Brain microvascular endothelial cell (primary cell): ENCODE results near the gene MGST1.

Experiments used
- DNase-seq: peaks from one replicate; pipeline ENCODE4 v3.0.0-alpha.2; 2020
- H3K27ac ChIP-seq: fragments of 250-450 bp; sonication (Bioruptor Pico); 2 replicates; pipeline ENCODE4 v1.5.1; 2020; ENCODE audit warnings: mild to moderate bottlenecking, moderate library complexity
- H3K27me3 ChIP-seq: fragments of 250-450 bp; sonication (Bioruptor Pico); replicated peaks from 2 replicates; pipeline ENCODE4 v1.5.1; 2020; ENCODE audit warnings: mild to moderate bottlenecking
- H3K36me3 ChIP-seq: fragments of 250-450 bp; sonication (Bioruptor Pico); replicated peaks from 2 replicates; pipeline ENCODE4 v1.5.1; 2020; ENCODE audit warnings: mild to moderate bottlenecking
- H3K4me3 ChIP-seq: 2 replicates; pipeline ENCODE4 v1.5.1; 2011; ENCODE audit warnings: low read depth, mild to moderate bottlenecking, control low read depth, low read length, moderate library complexity
- CTCF ChIP-seq: IDR thresholded peaks from 2 replicates; pipeline ENCODE4 v1.5.1; 2011; ENCODE audit warnings: low read depth, mild to moderate bottlenecking, moderate library complexity, low read length, control low read depth, inconsistent platforms; ENCODE audit errors: missing control alignments
- in situ Hi-C: cut with HindIII; loops from 2 replicates; pipeline ENCODE4 v1.10.0; 2017; ENCODE audit warnings: low sequenced_read_pairs, low pct_ligation_motif_present

The MGST1 gene

GRCh38 chr12:16344269-16344668 is 3.2 kb upstream of the MGST1 start:
- no peak for DNase-seq
- H3K4me3 ChIP-seq = no peak overlapping the region

GRCh38 chr12:16345105-16345504 is 2.3 kb upstream of the MGST1 start:
- Histone ChIP-seq H3K4me3 (no peak overlapping the region), H3K36me3 (no peaks in the 10 kb centered on the region), H3K27me3 (no peaks in the 10 kb centered on the region), H3K27ac (no peak overlapping the region)
- no peak for TF ChIP-seq CTCF
- in situ Hi-C loops = no loop called here
- no peak for DNase-seq

More at GRCh38 chr12:16344269-16344668, 3.2 kb upstream of the MGST1 start:
- in situ Hi-C loops = no loop called here
- TF ChIP-seq CTCF = no peak
- Histone ChIP-seq H3K36me3 (no peaks in the 10 kb centered on the region), H3K27ac (no peak overlapping the region), H3K27me3 (no peaks in the 10 kb centered on the region)

- H3K27ac ChIP-seq = peak overlapping the region; percentile 89
- peak overlapping the region; percentile 60 for H3K4me3 ChIP-seq
- H3K27me3 ChIP-seq = no peaks in the 10 kb centered on the region
- no peaks in the 10 kb centered on the region for H3K36me3 ChIP-seq
- in situ Hi-C loops = no loop called here
- DNase-seq = no peak
- no peak for TF ChIP-seq CTCF
These were observed 487 bp upstream of the MGST1 start for GRCh38 chr12:16346958-16347357.

GRCh38 chr12:16348435-16349130 is 1.1 kb downstream of the MGST1 start:
- in situ Hi-C loops = no loop called here
- no peak for TF ChIP-seq CTCF
- peaks cover 4% of the 10 kb centered on the region for H3K36me3 ChIP-seq
- peak overlapping the region; percentile 60 for H3K4me3 ChIP-seq
- H3K27me3 ChIP-seq = no peaks in the 10 kb centered on the region
- H3K27ac ChIP-seq = peak overlapping the region; percentile 89
- DNase-seq = no peak

- H3K36me3 ChIP-seq = peaks cover 4% of the 10 kb centered on the region
- H3K27me3 ChIP-seq = no peaks in the 10 kb centered on the region
- peak overlapping the region; percentile 60 for H3K4me3 ChIP-seq
- DNase-seq = peak; percentile 95
- in situ Hi-C loops = no loop called here
- peak overlapping the region; percentile 89 for H3K27ac ChIP-seq
- no peak for TF ChIP-seq CTCF
These were observed 1.7 kb downstream of the MGST1 start for GRCh38 chr12:16349131-16349460.

GRCh38 chr12:16350682-16351081 is 3.2 kb downstream of the MGST1 start:
- H3K4me3 ChIP-seq = no peak overlapping the region
- peaks cover 8% of the 10 kb centered on the region for H3K36me3 ChIP-seq
- no peak for TF ChIP-seq CTCF
- H3K27ac ChIP-seq = peak overlapping the region; percentile 89
- no peaks in the 10 kb centered on the region for H3K27me3 ChIP-seq
- DNase-seq = peak; percentile 89
- in situ Hi-C loops = no loop called here
